ENCODE measurements around the gene MACROH2A2.
"Not testable (repeated sequence)": the region's sequence is repeated elsewhere in the genome, so short reads cannot be mapped to it uniquely, and the experiment has no call there.

MACROH2A2 gene

GRCh38 chr10:70052462-70053217, at the start of gene MACROH2A2:
TSS of gene MACROH2A2 (plus strand) at chr10:70052846. CDS start at chr10:70075659, 22,813 bp downstream.
- peak; percentile 67 for DNase-seq

- no peak for DNase-seq
Measured at GRCh38 chr10:70007116-70007820, 45.4 kb upstream of the MACROH2A2 start.

DNA sequence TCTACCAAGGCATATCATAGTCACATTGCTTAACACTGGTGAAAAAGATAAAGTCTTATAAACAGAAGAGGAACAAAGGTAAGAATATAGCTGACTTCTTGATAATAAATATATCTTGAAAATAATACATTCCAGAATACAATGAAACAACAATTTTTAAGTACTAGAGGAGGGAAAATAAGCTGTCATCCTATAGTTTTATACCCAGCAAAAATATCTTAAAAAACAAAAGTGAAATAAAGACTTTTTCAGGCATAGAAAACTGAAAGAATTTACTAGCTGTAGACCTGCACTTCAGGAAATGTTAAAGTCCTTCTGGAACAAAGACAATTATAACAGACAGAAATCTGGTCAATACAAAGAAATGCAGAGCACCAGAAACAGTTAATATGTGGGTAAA, 21.4 kb upstream of the MACROH2A2 start:
- no peak for DNase-seq

DNA sequence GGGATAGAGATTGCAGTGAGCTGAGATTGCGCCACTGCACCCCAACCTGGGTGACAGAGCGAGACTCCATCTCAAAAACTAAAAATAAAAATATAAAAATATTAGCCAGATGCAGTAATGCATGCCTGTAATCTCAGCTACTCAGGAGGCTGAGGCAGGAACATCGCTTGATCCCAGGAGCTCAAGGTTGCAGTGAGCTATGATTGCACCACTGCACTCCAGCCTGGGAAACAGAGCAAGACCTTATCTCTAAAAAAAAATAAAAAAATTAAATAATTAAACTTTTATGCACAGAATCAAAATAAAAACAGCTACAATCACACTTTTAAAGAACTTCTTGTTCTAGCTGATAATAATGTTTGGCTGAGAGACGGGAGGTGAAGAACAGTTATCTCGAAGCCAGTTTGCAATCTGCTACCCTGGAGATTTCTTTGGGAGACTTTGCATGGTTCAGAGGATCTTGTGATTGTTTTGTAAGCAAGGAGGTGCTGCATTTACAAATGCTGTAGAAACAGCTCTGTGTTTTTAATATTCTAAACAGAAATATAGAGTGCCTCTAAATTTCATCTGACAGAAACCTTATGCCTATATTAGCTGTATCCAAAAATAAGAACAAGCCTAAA, 19.9 kb upstream of the MACROH2A2 start:
- no peak for DNase-seq

- DNase-seq: no peak
Measured at GRCh38 chr10:70034232-70034631, 18.4 kb upstream of the MACROH2A2 start.

DNA sequence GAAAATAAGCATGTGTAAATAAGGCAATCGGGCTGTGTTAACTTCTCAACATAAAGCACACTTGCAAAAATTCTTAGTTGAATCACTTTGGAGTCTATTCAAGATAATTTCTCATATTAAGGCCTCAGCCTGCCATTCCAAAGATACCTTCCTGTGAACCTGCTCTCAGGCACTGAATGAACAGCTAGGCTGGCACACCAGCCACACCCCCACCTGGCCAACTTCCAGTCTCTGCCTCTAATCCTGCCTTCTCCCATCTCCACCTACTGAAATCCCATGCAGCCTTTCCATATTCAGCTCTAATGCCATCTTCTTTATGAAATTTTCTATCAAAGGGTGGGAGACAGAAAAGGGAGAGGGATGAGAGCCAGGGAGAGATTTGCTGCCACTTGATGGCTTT, 17.1 kb upstream of the MACROH2A2 start:
- DNase-seq: no peak

DNA sequence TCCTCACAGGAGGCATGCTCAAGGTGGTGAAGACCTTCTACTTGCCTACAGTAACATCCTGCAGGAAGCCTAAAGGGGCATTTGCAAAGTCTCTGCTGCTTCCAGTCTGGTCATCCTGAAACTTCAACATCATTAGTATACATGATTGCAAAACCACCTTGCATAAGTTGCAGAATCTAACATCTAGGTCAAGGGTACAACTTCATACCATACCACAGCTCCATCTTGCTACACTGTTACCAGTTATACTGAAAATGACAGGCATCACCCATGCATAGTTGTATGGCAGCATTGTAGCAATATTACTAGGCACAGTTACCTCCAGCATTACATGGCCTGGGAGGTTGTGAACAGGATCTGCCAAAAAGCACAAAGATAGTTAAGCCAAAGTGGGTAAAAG, 13.7 kb upstream of the MACROH2A2 start:
- no peak for DNase-seq

DNA sequence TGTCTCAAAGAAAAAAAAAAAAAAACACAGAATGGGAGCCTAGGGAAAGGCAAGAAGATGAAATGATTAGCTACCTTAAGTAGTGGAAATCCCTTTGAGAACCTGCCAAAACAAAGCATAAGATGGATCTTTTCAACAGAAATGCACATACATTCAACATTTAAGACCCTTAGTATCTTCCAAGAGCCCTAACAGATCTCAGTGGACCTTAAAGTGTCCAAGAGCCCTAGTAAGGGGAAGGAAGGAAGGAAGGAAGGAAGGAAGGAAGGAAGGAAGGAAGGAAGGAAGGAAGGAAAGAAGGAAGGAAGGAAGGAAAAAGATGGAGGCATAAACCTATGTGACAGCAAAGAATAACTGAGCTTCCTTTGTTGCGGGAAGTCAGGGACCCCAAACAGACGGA, 11.6 kb upstream of the MACROH2A2 start:
- DNase-seq: no peak

- not testable (repeated sequence) for DNase-seq
Measured at GRCh38 chr10:70041739-70042138, 10.9 kb upstream of the MACROH2A2 start.

GRCh38 chr10:70047066-70047465, 5.6 kb upstream of the MACROH2A2 start:
- DNase-seq: not testable (repeated sequence)

DNA sequence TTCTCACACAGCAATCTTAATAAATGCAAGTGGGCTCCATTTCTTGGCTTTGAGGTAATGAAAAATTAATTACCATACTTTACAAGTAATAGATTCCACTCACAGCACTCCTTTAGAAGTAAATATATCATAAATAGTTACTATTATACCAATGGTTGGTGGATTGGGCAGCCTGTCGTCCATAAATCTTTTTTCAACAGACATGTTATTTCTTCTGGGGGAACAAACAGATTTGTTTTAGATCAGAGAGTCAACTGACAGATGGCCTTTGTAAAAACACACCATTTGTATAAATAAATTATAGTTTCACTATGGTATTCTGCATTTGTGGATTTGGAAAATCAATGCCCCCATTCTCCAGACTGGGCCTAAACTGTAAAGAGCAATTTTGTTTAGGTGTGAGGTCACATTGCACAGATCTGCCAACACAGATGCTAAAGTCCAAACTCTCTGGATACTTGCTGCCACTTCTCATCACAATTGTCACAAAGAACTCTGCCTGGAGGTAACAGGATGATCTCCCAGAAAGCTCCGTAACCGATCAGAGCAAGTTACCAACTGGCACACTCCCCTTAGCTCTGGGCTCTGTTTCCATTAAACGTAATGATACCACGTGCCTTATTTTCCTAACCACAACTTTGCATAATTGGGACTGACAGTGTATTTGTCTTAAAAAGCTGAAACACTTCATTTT, 4.5 kb upstream of the MACROH2A2 start:
- no peak for DNase-seq

DNA sequence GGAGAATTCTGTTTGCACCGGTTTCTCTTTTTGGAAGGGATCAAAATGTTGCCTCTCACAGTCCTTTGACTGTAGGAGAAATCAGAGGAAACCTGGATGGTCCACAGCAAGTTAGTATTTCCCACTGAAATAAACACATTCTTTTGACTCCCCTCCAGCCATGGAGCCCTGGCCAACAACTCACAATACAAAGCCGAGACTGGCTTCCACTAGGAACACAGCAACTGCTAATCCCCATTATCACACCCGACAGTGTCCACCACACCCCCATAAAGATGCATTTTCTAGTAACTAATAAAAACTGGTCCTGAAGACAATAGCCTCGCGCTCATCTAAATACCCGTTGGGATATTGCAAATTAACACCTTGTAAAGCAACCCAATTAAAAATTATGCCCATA, 798 bp upstream of the MACROH2A2 start:
- peak; percentile 35 for DNase-seq

GRCh38 chr10:70053218-70053840, 683 bp downstream of the MACROH2A2 start:
- DNase-seq: peak; percentile 42

DNA sequence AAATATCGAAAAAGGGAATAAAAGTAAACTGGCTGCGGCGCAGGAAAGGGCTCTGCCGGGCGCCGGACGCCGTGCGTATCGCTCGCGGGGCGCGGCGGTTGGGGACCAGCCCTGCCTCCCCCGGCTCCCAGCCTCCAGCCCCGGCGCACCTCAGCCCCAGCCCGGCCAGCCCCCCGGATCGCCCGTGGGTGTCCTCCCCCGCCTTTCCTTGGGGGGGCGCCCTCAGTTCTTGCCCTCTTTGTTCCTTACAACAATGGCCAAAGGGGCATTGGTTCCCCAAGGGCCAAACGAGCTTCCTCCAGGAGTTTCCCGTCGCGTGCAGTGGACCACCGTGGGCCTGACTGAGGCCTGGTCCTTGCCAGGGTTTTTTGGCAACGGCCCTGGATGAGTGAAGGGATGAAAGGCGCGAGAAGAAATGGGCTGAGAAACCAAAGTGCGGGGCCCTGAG, 1.2 kb downstream of the MACROH2A2 start:
- peak; percentile 47 for DNase-seq

DNA sequence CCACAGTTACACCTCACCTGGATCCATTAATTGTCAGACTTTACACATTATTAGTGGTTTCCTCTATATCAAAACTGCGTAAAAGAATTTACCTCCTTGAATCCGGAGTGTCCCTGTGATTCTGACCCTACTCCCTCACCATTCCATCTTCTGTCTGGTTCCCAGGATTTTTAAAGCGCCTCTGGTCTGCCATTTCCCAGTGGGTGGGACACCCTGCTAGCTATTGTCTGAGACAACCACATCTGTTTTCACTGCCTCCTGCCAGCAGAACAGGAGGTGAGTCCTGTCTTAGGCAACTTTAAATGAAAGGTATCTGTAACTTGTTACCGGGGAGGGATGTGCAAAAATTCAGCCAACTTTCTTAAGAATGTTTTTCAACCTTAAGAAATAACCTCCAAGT, 2.3 kb downstream of the MACROH2A2 start:
- DNase-seq: no peak

DNA sequence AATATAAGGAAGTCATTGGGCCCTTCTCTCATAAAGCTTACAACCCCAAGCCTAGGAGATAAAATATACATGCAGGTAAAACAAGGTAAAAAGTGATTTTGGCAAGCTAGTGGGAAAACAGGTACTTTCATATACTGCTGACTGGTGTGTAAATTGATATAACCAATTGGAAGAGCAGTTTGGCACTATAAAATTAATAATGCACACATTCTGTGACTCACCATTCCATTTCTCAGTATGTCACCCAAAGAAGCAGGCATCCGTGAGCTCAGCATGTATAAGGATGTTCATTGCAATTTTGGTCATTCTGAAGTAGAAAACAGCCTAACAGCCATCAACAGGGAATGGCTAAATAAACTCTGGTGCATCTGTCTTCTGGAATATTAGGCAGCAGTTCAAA, 2.9 kb downstream of the MACROH2A2 start:
- DNase-seq: no peak

GRCh38 chr10:70057306-70057705, 4.7 kb downstream of the MACROH2A2 start:
- no peak for DNase-seq

GRCh38 chr10:70060389-70060788, 7.7 kb downstream of the MACROH2A2 start:
- DNase-seq: no peak

- DNase-seq: no peak
Measured at GRCh38 chr10:70063418-70064098, 10.9 kb downstream of the MACROH2A2 start.

GRCh38 chr10:70064486-70064885, 11.8 kb downstream of the MACROH2A2 start:
- no peak for DNase-seq

GRCh38 chr10:70066190-70066589, 13.5 kb downstream of the MACROH2A2 start:
- no peak for DNase-seq

- no peak for DNase-seq
Measured at GRCh38 chr10:70067586-70067985, 14.9 kb downstream of the MACROH2A2 start.

Measured in NCI-H510A treated with DMSO at 0.1 percent for 48 hours (cell line).